HG03457 (cell line): Measurements from ENCODE around the gene KCNQ1OT1.

Experiments
- ATAC-seq: cut with Tn5 transposase; IDR thresholded peaks from one replicate; pipeline ENCODE4 v1.9.1; 2021; ENCODE audit warnings: moderate number of reproducible peaks; ENCODE audit not compliant: unreplicated experiment

KCNQ1OT1 gene

GRCh38 chr11:2574043-2574552, 125.7 kb downstream of the KCNQ1OT1 start:
- no peak for ATAC-seq

DNA sequence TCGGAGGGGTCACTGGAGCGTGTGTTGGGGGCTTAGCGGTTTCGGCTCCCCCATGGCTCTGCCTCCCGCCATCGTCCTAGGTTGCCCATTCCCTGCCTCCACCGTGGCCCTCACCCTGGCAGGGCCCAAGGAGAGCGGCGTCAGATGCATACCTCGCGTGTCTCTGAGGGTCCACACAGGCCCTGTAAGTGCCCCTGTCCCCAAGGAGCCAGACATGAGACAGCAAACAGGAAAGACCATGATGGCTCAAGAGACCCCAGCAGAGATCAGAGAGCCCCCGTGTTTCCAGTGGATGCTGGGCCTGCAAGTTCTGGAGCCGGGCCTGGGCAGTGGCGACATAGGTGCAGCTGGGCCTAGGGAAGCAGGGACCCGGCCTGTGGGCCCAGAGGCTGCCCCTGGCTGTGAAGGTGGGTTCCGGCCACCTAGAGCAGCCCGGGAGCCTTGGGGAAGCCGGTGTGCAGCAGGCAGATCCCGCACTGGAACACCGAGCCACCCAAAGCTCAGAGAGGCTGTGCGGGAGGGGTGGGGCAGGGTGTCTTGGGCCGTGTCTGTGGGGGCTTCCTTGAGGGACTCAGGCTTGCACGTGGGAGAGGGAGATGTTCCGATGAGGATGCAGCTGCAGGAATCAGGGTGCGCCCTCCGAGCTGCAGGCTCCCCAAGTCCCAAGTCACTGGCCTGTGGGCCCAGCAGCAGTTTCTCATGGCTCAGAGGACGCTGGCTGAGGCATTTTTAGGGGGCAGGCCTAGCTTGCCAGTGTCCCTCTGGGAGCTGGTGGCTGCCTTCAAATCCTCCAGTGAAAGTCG, 126.4 kb downstream of the KCNQ1OT1 start:
- ATAC-seq: no peak

- ATAC-seq: no peak
Measured at GRCh38 chr11:2572491-2573239, 127.1 kb downstream of the KCNQ1OT1 start.

GRCh38 chr11:2571598-2572281, 128.1 kb downstream of the KCNQ1OT1 start:
- ATAC-seq: no peak

GRCh38 chr11:2570841-2571597, 128.8 kb downstream of the KCNQ1OT1 start:
- no peak for ATAC-seq

DNA sequence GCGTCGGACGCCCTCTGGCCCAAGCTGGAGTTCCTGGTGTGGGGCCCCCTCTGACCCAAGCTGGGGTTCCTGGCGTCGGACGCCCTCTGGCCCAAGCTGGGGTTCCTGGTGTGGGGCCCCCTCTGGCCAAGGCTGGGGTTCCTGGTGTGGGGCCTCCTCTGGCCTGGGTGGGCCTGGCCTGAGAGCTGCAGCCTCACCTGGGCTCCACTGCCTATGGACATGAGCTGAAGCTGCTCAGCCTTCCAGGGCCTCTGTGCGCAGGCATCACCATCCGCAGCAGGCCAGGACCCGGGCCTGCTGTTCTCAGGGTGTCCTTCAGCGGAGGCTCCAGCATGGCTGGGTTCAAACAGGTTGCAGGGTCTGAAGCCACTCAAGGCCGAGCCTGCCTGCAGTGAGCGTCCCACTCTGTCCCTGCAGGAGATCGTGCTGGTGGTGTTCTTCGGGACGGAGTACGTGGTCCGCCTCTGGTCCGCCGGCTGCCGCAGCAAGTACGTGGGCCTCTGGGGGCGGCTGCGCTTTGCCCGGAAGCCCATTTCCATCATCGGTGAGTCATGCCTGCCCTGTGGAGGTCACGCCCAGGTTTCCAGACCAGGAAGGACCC, 129.5 kb downstream of the KCNQ1OT1 start:
- ATAC-seq: no peak

- no peak for ATAC-seq
Measured at GRCh38 chr11:2569731-2570210, 130.0 kb downstream of the KCNQ1OT1 start.

DNA sequence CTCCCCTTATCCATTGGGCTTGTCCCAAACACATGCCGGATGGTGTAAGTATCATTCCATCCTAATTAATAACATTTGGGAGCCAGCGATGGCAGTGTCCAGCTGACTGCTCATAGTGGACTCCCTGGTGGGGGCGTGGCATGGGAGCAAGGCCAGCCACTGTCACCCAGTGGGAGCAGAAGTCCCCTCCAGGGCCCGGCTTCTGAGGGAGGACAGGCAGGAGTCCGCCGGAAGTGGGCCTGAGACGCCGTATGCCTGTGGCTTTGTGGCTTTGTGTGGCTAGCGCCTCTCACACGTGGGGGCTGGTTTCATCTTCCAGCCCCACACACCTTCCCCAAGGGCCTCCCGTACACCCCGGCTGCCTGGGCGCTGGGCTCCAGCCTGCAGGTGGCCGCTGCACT, 130.5 kb downstream of the KCNQ1OT1 start:
- no peak for ATAC-seq

DNA sequence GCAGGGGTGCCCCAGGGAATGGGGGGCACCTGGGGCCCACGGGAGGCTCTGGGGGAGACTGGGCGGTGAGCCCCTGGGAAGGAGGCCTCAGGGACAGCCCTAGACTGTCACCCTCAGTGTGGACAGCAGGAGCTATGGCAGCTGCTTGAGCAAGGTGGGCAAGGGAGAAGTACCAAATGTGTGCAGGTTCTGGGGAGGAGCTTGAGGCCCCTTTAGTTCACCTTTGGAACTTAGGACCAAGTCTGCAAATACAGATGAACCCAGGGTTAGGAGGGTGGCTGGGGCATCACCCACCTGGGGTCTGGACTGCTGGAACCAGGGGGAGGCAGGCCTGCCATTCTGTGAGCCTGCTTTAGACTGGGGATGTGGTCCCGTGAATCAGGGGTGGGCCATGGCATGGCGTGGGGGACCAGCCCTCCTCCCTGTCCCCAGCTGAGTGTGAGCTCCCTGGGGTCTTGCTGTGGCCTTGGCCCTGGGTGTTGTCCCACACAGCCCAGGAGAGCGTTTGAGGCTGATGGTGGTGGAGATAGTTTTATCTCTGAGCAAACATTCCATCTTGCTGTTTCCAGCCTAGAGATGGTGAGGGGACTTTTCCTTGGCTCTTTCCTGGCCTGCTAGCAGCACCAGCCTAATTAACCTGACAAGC, 132.6 kb downstream of the KCNQ1OT1 start:
- no peak for ATAC-seq

DNA sequence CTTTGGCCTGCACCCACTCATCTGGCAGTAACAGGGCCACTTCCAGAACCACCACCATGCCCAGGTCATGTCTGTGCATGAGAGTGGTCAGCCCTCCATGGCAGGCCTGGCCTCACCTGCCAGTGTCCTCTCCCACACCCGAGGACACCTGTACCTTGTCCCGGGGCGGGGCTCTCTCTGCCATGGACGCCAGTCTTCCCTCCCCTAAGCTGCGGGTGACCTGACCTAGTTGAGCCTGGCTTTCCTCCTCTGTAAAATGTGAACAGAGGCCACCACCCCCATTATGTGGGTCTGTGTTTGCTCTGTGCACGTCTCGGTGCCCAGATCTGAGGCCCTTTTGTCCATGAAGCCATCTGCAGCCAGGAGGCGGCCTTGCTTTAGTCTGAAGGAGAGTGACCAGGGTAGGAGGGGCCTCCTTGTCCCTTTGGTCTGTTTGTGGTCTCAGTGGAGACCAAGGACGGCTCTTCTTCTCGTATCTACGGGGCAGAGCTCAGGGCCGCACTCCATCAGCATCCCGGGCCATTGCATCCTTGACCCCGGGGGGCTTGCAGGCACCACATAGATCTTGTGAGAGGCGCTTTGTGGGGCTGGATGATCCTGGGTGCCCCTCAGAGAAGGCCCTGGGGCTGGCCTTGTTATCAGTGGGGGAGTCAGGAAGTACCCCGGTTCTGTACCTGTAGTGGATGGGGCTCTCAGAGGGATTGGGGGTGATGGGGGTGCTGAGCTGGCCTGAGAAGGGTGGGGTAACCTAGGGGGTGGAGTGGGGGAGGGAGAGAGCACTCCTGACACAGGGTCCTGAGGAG, 133.4 kb downstream of the KCNQ1OT1 start:
- ATAC-seq: no peak

GRCh38 chr11:2565447-2566222, 134.2 kb downstream of the KCNQ1OT1 start:
- no peak for ATAC-seq

GRCh38 chr11:2564588-2565425, 135.0 kb downstream of the KCNQ1OT1 start:
- no peak for ATAC-seq

DNA sequence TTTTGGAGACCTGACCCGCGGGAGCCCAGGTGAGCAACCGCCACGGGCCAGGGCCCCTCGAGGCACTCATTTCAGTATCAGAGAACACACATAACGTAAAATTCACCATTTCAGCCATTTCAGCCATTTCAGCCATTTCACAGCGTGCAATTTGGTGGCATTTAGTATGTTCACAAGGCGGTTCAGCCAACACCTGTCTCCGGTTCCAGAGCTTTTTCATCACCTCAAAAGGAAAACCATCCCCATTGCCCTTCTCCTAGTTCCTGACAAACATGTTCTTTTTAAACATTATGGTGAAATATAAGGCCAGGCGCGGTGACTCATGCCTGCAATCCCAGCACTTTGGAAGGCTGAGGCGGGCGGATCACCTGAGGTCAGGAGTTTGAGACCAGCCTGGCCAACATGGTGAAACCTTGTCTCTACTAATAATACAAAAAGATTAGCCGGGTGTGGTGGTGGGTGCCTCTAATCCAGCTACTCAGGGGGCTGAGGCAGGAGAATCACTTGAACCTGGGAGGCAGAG, 135.7 kb downstream of the KCNQ1OT1 start:
- ATAC-seq: no peak

- ATAC-seq: no peak
Measured at GRCh38 chr11:2563213-2564007, 136.4 kb downstream of the KCNQ1OT1 start.

DNA sequence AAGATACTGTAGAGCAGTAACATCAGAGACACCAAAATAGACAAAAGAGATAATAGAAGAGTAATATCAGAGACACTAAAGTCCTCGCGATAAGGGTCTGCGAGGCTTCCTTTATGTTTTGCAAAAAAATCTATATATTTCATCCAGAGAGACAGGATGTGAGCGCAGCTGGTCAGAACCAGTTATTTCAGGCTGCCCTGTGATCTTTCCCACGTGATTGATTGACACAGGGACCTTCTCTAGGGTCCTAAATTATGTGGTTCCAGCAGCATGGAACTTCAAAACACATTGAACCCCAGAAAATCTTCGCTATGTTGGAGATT, 136.9 kb downstream of the KCNQ1OT1 start:
- ATAC-seq: no peak
